GM12873 (cell line): Measurements from ENCODE around the gene PDE4D.

Source experiments
- CTCF ChIP-seq: IDR thresholded peaks from 2 replicates; pipeline ENCODE4 v1.5.1; 2012; ENCODE audit warnings: low read depth, mild to moderate bottlenecking, moderate library complexity, low read length, control low read depth; ENCODE audit not compliant: insufficient read depth; ENCODE audit errors: missing control alignments

Gene PDE4D

GRCh38 chr5:59474324-59474723 lies 419.2 kb downstream of the PDE4D start:
- no peak for TF ChIP-seq CTCF

- TF ChIP-seq CTCF = no peak
Measured at GRCh38 chr5:59473611-59474010, 419.9 kb downstream of the PDE4D start.

- no peak for TF ChIP-seq CTCF
Measured at GRCh38 chr5:59471463-59471862, 422.1 kb downstream of the PDE4D start.

- no peak for TF ChIP-seq CTCF
Measured at GRCh38 chr5:59467969-59468368, 425.6 kb downstream of the PDE4D start.

- TF ChIP-seq CTCF = no peak
Measured at GRCh38 chr5:59466271-59466670, 427.3 kb downstream of the PDE4D start.

GRCh38 chr5:59464969-59465368 lies 428.6 kb downstream of the PDE4D start:
- TF ChIP-seq CTCF = no peak

- TF ChIP-seq CTCF = no peak
Measured at GRCh38 chr5:59462956-59463355, 430.6 kb downstream of the PDE4D start.

- no peak for TF ChIP-seq CTCF
Measured at GRCh38 chr5:59460368-59461153, 433.0 kb downstream of the PDE4D start.
